IPS-NIHi7 (cell line): ENCODE data around the gene PRDM4.
A peak's percentile ranks its signal among the peaks of the same experiment; 100 is the strongest.
"Not testable (repeated sequence)": the region's sequence is repeated elsewhere in the genome, so short reads cannot be mapped to it uniquely, and the experiment has no call there.

Experiments used
- DNase-seq: peaks from one replicate; pipeline ENCODE4 v3.0.0; 2012; ENCODE audit warnings: mixed read lengths; ENCODE audit errors: extremely low spot score

Gene PRDM4

DNA sequence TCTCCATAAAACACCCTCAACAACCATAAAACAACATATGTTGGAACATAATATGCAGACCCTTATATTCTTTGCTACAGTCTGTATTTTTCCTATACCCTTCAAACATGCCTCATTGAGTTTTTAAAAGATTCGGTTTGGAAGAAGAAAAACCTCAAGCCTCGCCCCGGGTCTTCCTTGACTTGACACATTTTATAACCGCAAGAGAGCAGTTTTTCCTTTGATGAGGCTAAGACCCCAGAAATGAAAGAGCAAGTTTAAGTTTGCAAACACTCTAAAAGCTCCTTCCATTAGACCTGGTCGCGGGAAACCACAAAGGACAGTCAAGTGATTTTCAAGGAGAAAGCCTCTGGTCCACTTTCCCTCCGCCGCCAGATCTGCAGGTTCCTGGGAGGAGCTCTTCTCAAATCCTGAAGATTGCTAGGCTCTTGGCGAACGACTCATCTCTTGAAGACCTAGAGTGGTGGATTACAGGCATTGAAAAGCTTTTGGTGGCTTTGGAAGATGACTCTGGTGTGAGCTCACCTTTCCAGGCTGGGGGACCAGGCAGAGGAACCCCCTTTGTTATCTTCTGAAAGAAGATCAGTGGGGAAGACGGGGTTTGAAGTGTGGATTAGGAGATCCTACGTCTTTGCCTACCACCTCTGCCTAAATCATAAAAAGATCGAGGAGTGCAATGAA lies 13.6 kb upstream of the PRDM4 start, which contains the start of gene ASCL4:
ASCL4 (plus strand) TSS at position 356 of the 681 bp plus-strand sequence. CDS start 515 bp downstream, outside the sequence.
- DNase-seq = no peak

DNA sequence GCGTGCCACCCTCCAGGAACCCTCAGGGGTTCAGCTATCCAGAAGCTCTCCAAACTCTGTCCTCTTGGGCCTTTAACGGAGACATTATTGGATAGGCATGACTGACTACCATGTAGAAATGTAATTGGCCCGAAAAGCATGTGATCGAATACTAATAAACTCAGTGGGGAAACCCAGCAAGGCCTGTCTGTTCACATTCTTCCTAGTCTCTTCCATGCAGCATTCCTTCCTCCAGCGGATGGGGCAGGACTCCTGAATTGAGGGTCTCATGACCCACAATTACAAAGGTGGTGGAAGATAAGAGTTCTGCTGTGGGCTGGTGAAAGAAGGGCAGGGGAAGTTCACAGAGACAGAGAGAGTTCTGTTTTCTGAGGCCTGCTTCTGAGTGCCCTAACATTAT lies 6.5 kb upstream of the PRDM4 start:
- no peak for DNase-seq

DNA sequence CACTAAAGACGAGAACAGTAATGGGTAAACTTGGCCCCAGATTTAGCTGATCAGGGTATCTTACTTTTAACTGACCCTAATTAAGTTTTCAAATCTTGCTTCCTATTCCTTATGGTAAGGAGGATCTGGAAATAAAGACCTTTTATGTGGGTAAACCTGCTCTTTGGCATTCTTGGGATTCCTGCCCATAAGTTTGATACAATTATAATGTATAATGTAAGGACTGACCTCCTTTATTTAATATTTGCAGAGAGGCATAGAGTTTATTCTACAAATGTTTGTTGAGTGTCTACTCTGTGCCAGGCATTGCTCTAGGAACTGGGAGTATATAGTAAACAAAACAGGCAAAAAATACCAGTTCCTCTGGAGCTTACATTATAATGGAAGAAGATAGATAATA lies 4.4 kb upstream of the PRDM4 start:
- DNase-seq = no peak

DNA sequence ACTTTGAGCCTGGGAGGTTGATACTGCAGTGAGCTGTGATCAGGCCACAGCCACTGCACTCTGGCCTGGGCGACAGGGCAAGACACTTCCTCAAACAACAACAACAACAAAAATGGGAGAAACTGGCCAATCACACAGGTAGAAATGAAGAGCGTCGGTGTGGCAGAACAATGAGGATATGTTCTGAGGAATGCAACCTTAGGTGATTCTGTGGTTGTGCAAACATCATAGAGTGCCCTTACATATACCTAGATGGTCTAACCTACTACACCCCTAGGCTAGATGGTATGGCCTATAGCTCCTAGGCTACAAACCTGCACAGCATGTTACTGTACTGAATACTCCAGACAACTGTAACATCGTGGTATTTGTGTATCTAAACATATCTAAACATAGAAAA lies 3.7 kb upstream of the PRDM4 start:
- DNase-seq = no peak

DNA sequence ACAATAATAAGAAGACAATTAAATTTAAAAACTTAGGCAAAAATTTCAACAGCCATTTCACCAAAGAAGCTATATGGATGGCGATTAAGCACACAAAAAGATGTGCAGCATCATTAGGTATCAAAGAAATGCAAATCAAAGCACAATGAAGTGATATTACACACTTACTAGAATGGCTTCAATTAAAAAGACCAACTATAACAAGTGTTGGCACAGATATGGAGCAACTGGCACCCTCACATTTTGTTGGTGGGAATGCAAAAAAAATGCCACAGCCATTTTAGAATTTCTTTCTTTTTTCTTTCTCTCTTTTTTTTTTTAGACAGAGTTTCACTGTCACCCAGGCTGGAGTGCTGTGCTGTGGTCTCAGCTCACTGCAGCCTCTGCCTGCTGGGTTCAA lies 1.9 kb upstream of the PRDM4 start:
- DNase-seq = no peak

DNA sequence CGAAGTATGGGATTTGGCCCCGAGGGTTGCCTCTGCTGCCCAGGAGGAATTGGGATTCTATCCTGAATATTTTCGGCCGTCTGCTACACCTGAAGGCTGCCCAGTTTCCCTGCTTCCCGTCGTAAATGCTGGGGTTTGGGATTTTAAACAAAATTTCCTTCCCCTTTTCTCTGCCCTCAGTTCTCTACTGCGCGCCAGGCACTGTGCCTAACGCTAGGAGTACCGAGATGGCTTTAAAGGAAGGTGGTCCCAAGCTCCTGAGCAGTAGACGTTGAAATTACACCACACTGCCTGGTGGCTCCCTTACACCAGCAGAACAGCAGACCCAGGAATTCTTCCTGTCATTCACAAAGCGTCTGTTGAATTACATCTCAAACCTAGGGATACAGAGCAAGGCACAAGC lies 566 bp upstream of the PRDM4 start:
- DNase-seq = peak; percentile 30

DNA sequence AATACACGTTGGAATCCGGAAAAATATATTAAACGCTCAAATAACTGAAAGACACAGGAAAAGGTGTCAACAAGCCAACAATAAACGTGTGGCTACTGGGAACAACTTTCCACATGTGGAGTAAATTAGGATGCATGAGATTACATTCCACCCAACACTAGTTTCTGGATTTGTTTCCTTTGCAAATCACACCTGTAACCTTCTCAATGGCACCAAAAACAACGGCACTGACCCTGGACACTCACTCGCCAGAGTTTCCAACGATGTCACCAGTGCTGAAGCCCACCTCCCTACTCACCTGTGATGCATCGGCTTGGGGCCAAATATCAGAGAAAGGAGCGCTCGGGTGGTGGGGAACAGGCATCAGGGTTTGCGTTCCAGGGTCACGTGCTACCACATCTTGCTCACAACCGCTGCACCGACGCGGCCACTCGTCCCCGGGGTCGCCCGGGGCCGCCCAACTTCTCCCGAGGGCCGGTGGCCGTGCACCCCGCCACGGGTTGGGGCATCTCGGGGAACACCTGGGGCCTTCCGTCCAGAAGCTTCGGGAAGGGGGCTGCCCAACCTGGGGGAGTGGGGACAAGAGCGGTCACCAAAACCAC lies 629 bp downstream of the PRDM4 start:
- DNase-seq = peak; percentile 52

DNA sequence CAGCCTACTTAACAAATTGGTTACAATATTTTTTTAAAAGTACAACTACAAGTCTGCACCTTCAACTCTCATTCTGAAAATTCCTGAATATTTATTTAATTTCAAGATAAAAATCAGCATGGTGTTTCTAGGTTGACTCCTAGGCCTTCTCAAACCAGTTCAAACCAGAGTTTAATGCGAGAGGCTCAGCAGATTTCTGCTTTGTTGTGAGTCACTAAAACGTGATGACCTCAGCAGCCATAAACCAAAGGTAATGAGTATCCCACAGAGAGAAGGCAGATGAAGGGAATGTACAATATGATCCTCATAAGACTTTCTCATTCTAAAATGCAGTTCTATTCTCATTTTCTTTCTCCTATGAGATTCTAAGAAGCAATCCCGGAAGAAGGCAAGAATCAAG lies 1.5 kb downstream of the PRDM4 start:
- no peak for DNase-seq

DNA sequence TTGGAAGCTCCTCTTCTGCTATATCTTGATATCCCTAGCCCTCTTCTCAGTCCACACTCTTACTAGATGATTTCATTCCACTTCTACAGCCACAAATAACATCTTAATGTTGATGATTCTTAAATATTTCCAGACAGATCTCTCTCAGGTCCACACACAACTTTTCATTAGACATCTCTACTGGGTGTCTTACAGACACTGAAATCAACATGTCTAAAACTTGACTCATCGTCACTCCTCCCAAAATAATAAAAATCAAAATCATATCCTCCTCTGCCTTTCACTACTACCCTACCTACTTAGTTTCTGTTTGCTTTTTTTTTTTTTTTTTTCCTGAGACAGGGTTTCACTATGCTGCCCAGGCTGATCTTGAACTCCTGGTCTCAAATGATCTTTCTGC lies 11.9 kb downstream of the PRDM4 start:
- DNase-seq = no peak

DNA sequence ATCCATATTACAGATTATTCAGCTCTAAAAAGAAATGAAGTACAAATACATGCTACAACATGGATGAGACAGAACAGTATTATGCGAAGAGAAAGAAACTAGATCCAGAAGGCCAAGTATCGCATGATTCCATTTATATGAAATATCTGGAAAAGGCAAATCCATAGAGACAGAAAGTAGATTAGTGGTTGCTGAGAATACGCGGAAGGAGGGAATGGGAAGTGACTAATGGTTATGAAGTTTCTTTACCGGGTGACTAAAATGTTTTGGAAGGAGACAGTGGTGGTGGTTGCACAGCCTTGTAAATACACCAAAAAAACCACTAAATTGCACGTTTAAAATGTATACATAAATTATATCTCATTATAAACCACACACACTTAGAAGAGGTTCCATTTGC lies 12.5 kb downstream of the PRDM4 start:
- no peak for DNase-seq

DNA sequence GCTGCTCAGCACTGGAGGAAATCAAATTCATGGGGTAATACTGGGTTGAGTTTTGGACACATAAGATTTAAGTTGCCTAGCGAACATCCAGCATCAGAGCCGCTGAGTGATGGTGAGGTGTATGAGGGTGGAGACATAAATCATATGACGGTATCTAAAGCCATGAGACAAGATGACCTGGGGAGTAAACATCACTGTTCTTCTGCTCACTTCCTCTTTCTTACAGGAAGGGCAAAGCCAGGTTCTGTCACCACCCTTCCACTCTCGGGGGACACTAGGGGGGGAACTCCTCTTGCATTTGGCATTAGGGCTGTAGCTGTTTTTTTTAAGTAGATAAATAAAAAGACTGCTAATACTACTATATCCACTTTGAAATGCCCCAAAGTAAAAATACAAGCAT lies 24.0 kb downstream of the PRDM4 start:
- no peak for DNase-seq

DNA sequence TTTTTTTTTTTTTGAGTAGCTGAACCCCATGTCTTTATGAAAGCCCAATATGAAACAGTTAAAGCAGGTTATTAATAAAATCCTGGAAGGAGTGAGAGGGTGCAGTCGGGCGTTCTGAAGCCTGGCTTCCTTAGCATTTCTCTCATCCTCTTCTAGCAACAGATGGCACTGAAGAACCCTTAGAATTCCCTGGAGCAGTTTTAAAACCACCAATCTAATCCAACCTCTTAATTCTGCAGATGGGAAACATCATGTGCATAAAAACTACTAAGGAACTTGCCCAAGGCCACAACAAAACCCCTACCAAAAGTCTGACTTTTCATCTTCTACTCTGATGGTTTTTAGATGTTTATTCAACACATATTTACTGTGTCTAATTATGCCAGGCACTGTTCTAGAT lies 25.2 kb downstream of the PRDM4 start:
- no peak for DNase-seq

DNA sequence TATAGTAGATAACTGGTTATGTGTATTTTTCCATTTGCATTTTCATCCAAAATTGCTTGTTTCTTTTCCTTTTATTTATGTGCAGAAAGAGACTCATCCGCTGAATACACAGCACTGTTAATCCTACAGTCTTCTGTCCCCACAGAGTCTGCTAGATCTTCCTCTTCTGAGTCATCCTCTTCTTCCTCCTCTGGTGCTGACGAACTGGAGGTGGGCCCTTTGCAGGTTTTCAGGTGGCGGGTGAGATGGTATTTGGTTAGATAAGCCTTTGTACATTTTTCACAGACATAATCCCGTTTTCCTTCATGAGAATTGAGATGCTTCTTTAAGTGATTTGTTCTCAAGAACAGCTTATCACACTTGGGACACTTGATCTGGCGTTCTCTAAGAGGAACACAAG lies 26.8 kb downstream of the PRDM4 start:
- DNase-seq = no peak

DNA sequence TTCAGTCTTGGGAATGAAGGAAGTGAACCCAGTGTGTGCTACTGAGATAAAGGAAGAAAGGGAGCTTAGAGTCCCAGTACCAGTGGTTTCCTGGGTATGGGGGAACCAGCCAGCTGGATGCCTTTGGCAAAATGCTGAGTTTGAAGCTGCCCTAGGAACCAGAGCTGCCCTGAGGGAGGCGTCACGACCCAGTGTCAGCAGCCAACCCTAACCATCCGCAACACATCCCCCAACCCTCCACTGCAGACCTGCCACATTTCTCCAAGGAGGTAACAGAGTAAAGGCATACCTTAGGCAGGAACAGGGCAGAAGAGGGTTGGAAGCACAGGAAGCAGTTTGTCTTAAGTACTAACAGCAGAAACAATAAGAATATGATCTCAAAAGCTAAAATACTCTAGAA lies 28.6 kb downstream of the PRDM4 start:
- peak; percentile 21 for DNase-seq

DNA sequence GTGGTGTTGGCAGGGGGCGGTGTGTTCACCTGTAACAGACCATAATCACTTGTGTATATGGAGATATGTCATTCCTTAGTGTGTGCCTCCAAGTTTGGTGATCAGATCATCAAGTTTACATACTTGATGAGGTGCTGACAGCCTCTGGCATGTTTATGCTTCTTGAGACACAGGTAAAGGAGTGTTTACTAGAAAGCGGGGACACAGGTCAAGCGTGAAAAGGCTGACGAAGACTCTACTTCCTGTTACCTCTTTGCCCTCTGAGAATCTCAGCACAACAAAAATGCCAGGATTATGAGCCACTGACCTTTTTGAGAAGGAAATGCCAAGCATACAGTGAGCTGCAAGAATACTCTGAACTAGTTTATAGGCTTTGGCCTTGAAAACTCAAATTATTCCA lies 29.6 kb downstream of the PRDM4 start:
- DNase-seq = no peak

DNA sequence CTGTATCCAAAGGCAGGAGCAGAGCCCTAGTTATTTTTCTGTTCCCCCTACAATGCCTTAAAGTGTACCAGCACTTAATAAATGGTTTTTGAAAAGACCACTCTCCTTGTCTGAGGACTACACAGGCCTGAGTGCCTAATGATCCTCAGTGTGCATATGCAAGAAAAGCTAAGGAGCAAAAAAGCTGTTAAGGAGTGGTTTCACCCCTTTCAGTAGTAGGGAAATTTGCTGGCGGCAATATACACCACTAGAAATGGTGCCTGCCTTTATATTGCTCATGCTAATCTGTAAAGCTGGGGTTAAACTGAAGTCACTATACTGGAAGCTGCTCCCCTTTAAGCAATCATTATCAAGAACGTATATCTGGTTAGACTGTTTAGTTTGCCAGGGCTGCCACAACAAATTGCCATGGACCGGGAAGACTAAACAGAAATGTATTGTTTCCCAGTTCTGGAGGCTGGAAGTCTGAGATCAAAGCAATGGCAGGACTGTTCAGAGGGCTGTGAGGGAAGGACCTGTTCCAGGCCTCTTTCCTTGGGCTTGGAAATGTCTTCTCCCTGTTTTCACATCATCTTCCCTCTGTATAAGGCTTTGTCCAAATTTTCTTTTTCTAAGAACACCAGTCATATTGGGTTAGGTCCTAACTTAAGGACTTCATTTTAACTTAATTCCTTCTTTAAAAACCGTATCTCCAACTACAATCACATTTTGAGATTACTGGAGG lies 30.2 kb downstream of the PRDM4 start:
- no peak for DNase-seq

DNA sequence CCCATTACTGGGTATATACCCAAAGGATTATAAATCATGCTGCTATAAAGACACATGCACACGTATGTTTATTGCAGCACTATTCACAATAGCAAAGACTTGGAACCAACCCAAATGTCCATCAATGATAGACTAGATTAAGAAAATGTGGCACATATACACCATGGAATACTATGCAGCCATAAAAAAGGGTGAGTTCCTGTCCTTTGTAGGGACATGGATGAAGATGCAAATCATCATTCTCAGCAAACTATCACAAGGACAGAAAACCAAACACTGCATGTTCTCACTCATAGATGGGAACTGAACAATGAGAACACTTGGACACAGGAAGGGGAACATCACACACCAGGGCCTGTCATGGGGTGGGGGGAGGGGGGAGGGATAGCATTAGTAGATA lies 33.2 kb downstream of the PRDM4 start:
- DNase-seq = not testable (repeated sequence)

DNA sequence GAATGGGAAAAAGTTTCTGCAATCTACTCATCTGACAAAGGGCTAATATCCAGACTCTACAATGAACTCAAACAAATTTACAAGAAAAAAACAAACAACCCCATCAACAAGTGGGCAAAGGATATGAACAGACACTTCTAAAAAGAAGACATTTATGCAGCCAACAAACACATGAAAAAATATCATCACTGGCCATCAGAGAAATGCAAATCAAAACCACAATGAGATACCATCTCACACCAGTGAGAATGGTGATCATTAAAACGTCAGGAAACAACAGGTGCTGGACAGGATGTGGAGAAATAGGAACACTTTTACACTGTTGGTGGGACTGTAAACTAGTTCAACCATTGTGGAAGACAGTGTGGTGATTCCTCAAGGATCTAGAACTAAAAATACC lies 33.6 kb downstream of the PRDM4 start:
- DNase-seq = not testable (repeated sequence)

DNA sequence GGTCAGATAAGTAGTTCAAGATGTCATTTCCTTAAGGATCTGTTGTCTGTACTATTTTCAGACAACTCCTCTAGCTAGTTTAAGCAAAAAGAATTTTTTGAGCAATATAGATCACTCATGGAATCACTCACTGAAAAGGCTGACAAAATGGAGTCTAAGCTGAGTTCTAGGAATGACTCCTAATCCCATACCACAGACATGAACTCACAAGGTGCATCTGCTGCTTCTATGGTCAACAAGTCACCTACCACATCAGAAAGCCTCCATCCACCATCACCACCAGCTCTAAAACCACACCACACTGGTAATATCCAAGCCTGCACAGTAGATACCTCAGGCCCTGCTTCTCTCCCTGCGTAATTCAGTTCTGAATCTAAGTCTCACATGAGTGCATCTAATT lies 42.3 kb downstream of the PRDM4 start:
- DNase-seq = no peak

DNA sequence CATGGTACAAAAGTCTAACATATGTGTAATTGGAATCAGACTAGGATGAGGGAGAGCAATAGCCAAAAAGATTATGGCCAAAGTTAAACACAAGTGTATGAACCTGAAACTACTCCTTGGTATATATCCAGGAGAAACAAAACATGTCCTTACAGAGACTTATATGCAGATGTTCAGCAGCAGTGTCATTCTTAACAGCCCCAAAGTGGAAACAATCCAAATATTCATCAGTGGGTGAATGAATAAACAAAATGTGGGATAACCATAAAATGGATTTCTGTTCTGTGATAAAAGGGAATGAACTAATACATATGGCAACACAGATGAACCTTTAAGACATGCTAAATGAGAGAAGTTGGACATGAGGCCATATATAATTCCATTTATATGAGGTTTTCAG lies 45.2 kb downstream of the PRDM4 start:
- DNase-seq = no peak

DNA sequence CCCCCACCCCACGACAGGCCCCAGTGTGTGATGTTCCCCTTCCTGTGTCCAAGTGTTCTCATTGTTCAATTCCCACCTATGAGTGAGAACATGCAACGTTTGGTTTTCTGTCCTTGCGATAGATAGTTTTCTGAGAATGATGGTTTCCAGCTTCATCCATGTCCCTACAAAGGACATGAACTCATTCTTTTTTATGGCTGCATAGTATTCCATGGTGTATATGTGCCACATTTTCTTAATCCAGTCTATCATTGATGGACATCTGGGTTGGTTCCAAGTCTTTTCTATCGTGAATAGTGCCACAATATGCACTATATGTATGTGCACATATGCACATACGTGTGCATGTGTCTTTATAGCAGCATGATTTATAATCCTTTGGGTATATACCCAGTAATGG lies 55.4 kb downstream of the PRDM4 start:
- not testable (repeated sequence) for DNase-seq

DNA sequence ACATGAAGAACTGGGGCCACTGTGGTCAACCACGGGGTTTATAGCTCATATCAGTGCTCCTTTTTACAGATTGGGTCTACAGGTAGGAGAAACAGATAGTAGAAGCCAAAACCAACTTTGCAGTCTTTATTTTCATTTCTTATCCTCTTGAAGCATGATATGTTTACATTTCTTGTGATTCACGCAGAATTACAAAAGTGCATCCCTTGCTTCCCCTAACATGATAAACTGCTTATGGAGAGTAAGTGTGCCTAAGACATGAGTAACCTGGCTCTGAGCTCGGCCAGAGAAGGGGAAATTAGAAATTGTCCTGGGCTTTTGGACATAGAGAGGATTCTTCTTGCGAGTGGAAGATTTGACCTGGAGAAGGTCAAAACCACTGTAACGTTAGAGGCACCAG lies 56.9 kb downstream of the PRDM4 start:
- no peak for DNase-seq

DNA sequence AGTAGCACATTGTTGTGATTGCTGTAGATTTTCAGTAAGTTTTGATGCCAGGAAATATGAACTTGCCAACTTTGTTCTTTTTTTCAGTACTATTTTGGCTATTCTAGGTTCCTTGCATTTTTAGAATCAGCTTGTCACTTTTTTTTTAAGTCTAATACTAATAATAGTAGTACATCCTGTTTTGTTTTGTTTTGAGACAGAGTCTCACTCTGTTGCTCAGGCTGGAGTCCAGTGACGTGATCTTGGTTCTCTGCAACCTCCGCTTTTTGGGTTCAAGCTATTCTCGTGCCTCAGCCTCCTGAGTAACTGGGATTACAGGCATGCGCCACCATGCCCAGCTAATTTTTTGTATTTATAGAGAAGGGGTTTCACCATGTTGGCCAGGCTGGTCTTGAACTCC lies 58.8 kb downstream of the PRDM4 start:
- DNase-seq = no peak
